ENCODE data around the gene TAF1D. TPM values are rescaled to one million over a fixed set of nuclear protein-coding genes. Genes with fewer than 3 reads are reported as not detected.
"Not testable (repeated sequence)": the region's sequence is repeated elsewhere in the genome, so short reads cannot be mapped to it uniquely, and the experiment has no call there.

TAF1D gene
- polyA plus RNA-seq, 1 donor from 2014 or later, result 204 TPM

DNA sequence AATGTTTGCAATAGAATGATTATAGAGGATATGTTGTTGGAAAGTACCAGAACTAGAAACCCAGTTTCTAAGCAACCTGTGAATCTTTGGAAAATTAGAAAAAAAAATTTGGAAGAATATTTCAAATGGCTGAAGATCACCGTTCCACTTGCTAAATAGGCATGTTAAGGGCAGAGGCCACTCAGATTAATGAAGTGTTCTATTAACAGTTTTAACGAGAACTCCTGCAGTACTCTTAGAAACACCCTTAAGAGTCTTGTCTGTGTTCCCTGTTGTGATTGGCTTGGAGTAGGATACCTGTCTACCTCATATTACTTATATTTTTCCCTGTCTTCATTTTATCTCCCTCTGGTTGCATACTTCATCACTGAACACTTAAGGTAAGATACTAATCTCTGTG lies 4.8 kb upstream of the TAF1D start:
- H3K9me3 ChIP-seq (ENCODE audit: low read length), result no peaks in the 10 kb centered on the region
- TF ChIP-seq EP300 (conservative IDR thresholded peaks at IDR 0.05; ENCODE audit: poor library complexity, severe bottlenecking) (no peak), TAF1 (IDR thresholded peaks at IDR 0.05; ENCODE audit: low read depth) (no peak), SMC3 (conservative IDR thresholded peaks at IDR 0.05; ENCODE audit: poor library complexity) (no peak), RAD21 (conservative IDR thresholded peaks at IDR 0.05) (no peak), MXI1 (conservative IDR thresholded peaks at IDR 0.05; ENCODE audit: poor library complexity, severe bottlenecking) (no peak), EZH2 (IDR thresholded peaks at IDR 0.05; ENCODE audit: borderline replicate concordance, insufficient read depth, low read length, poor library complexity, severe bottlenecking) (no peak), POLR2AphosphoS5 (IDR thresholded peaks at IDR 0.05) (no peak)
- TF ChIP-seq, protein P1, sequence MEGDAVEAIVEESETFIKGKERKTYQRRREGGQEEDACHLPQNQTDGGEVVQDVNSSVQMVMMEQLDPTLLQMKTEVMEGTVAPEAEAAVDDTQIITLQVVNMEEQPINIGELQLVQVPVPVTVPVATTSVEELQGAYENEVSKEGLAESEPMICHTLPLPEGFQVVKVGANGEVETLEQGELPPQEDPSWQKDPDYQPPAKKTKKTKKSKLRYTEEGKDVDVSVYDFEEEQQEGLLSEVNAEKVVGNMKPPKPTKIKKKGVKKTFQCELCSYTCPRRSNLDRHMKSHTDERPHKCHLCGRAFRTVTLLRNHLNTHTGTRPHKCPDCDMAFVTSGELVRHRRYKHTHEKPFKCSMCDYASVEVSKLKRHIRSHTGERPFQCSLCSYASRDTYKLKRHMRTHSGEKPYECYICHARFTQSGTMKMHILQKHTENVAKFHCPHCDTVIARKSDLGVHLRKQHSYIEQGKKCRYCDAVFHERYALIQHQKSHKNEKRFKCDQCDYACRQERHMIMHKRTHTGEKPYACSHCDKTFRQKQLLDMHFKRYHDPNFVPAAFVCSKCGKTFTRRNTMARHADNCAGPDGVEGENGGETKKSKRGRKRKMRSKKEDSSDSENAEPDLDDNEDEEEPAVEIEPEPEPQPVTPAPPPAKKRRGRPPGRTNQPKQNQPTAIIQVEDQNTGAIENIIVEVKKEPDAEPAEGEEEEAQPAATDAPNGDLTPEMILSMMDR (IDR thresholded peaks at IDR 0.05; ENCODE audit: poor library complexity, severe bottlenecking), result no peak
- TF ChIP-seq, protein P2, sequence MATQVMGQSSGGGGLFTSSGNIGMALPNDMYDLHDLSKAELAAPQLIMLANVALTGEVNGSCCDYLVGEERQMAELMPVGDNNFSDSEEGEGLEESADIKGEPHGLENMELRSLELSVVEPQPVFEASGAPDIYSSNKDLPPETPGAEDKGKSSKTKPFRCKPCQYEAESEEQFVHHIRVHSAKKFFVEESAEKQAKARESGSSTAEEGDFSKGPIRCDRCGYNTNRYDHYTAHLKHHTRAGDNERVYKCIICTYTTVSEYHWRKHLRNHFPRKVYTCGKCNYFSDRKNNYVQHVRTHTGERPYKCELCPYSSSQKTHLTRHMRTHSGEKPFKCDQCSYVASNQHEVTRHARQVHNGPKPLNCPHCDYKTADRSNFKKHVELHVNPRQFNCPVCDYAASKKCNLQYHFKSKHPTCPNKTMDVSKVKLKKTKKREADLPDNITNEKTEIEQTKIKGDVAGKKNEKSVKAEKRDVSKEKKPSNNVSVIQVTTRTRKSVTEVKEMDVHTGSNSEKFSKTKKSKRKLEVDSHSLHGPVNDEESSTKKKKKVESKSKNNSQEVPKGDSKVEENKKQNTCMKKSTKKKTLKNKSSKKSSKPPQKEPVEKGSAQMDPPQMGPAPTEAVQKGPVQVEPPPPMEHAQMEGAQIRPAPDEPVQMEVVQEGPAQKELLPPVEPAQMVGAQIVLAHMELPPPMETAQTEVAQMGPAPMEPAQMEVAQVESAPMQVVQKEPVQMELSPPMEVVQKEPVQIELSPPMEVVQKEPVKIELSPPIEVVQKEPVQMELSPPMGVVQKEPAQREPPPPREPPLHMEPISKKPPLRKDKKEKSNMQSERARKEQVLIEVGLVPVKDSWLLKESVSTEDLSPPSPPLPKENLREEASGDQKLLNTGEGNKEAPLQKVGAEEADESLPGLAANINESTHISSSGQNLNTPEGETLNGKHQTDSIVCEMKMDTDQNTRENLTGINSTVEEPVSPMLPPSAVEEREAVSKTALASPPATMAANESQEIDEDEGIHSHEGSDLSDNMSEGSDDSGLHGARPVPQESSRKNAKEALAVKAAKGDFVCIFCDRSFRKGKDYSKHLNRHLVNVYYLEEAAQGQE (IDR thresholded peaks at IDR 0.05; ENCODE audit: borderline replicate concordance), result no peak
- H3K27me3 ChIP-seq (ENCODE audit: insufficient read depth, low read depth, low read length), result no peaks in the 10 kb centered on the region
- H3K27ac ChIP-seq (ENCODE audit: low read length), result no peak overlapping the region
- H3K9me2 ChIP-seq (ENCODE audit: insufficient read depth, low read length), result no peaks in the 10 kb centered on the region
- no peak overlapping the region for H3K4me2 ChIP-seq (ENCODE audit: low read length)
- no peak overlapping the region for H3K9ac ChIP-seq (ENCODE audit: low read length)
- H3K4me3 ChIP-seq (ENCODE audit: low read length), result no peak overlapping the region
- no peaks in the 10 kb centered on the region for H4K20me1 ChIP-seq (ENCODE audit: insufficient read depth)
- H3F3A ChIP-seq (ENCODE audit: insufficient read depth, low read length, poor library complexity, severe bottlenecking), result no peaks in the 10 kb centered on the region
- no peaks in the 10 kb centered on the region for H3K36me3 ChIP-seq (ENCODE audit: insufficient read depth, low read length)
- no peak overlapping the region for H2AFZ ChIP-seq (ENCODE audit: low read depth, low read length)
- peaks cover 12% of the 10 kb centered on the region for H3K79me2 ChIP-seq (replicated peaks; ENCODE audit: insufficient read depth, low read length)

DNA sequence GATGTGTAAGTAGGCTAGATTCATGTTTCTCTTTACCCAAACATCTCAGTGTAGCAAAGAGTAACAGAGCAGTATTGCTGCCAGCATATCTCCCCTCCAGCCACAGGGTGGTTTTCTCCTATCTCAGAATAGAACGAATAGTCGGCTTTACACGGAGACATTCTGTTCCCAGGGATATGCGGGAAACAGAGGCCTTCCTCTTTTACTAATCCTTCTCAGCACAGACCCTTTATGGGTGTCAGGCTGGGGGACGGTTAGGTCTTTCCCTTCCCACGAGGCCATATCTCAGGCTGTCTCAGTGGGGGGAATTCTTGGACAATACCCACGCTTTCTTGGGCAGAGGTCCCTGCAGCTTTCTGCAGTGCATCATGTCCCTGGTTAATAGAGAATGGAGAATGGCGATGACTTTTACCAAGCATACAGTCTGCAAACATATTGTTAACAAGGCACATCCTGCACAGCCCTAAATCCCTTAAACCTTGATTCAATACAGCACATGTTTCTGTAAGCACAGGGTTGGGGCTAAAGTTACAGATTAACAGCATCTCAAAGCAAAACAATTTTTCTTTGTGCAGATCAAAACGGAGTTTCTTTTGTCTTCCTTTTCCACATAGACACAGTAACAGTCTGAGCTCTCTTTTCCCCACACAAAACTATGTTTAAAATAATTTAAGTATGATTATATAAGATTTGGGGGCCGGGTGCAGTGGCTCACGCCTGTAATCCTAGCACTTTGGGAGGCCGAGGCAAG lies 3.9 kb upstream of the TAF1D start:
- not testable (repeated sequence) for H3K27ac ChIP-seq (ENCODE audit: low read length)

More for the DNA sequence above, 3.9 kb upstream of the TAF1D start:
- TF ChIP-seq, protein P1 (IDR thresholded peaks at IDR 0.05; ENCODE audit: poor library complexity, severe bottlenecking), result peak; percentile 18
- not testable (repeated sequence) for H3K4me3 ChIP-seq (ENCODE audit: low read length); H3K9me2 ChIP-seq (ENCODE audit: insufficient read depth, low read length); H3F3A ChIP-seq (ENCODE audit: insufficient read depth, low read length, poor library complexity, severe bottlenecking); H3K36me3 ChIP-seq (ENCODE audit: insufficient read depth, low read length); H3K27me3 ChIP-seq (ENCODE audit: insufficient read depth, low read depth, low read length); H3K9me3 ChIP-seq (ENCODE audit: low read length); H4K20me1 ChIP-seq (ENCODE audit: insufficient read depth); H2AFZ ChIP-seq (ENCODE audit: low read depth, low read length); H3K4me2 ChIP-seq (ENCODE audit: low read length)
- peaks cover 19% of the 10 kb centered on the region for H3K79me2 ChIP-seq (replicated peaks; ENCODE audit: insufficient read depth, low read length)
- peak overlapping the region; percentile 26 for H3K9ac ChIP-seq (ENCODE audit: low read length)
